ENCODE data around the gene CNTNAP5.

Gene CNTNAP5

GRCh38 chr2:124025171-124025580 is at the start of gene CNTNAP5:
Gene CNTNAP5 (plus strand): TSS chr2:124025287. CDS start chr2:124025651, 364 bp downstream.
- DNase-seq: no peak

GRCh38 chr2:123976054-123976648 is 48.9 kb upstream of the CNTNAP5 start:
- DNase-seq: no peak

GRCh38 chr2:123993728-123994323 is 31.3 kb upstream of the CNTNAP5 start:
- no peak for DNase-seq

- no peak for DNase-seq
These were observed 25.4 kb upstream of the CNTNAP5 start for GRCh38 chr2:123999681-124000080.

GRCh38 chr2:124001696-124002430 is 23.2 kb upstream of the CNTNAP5 start:
- no peak for DNase-seq

GRCh38 chr2:124018890-124019289 is 6.2 kb upstream of the CNTNAP5 start:
- no peak for DNase-seq

GRCh38 chr2:124024561-124025170 is 421 bp upstream of the CNTNAP5 start:
- no peak for DNase-seq

- no peak for DNase-seq
These were observed 876 bp downstream of the CNTNAP5 start for GRCh38 chr2:124025891-124026434.

GRCh38 chr2:124026503-124026902 is 1.4 kb downstream of the CNTNAP5 start:
- no peak for DNase-seq

- DNase-seq: no peak
These were observed 2.1 kb downstream of the CNTNAP5 start for GRCh38 chr2:124027182-124027581.

GRCh38 chr2:124032799-124033198 is 7.7 kb downstream of the CNTNAP5 start:
- no peak for DNase-seq

- no peak for DNase-seq
These were observed 9.2 kb downstream of the CNTNAP5 start for GRCh38 chr2:124034265-124034664.

GRCh38 chr2:124035001-124035400 is 9.9 kb downstream of the CNTNAP5 start:
- no peak for DNase-seq

GRCh38 chr2:124039032-124039431 is 13.9 kb downstream of the CNTNAP5 start:
- no peak for DNase-seq

GRCh38 chr2:124039762-124040291 is 14.7 kb downstream of the CNTNAP5 start:
- DNase-seq: no peak

GRCh38 chr2:124045894-124046293 is 20.8 kb downstream of the CNTNAP5 start:
- DNase-seq: no peak

GRCh38 chr2:124046332-124046731 is 21.2 kb downstream of the CNTNAP5 start:
- no peak for DNase-seq

- DNase-seq: no peak
These were observed 23.0 kb downstream of the CNTNAP5 start for GRCh38 chr2:124048102-124048501.

GRCh38 chr2:124048664-124049063 is 23.6 kb downstream of the CNTNAP5 start:
- DNase-seq: no peak

- DNase-seq: no peak
These were observed 24.0 kb downstream of the CNTNAP5 start for GRCh38 chr2:124049136-124049535.

- no peak for DNase-seq
These were observed 25.9 kb downstream of the CNTNAP5 start for GRCh38 chr2:124050833-124051497.

- DNase-seq: no peak
These were observed 28.7 kb downstream of the CNTNAP5 start for GRCh38 chr2:124053796-124054195.

GRCh38 chr2:124063596-124063995 is 38.5 kb downstream of the CNTNAP5 start:
- no peak for DNase-seq
